Esophagus squamous epithelium (tissue), 5 donors: Measurements from ENCODE around the gene CAMTA1. TPM values are rescaled to one million over a fixed set of nuclear protein-coding genes. Genes with fewer than 3 reads are reported as not detected.

Experiments used
- DNase-seq: peaks from one replicate; lab custom pipeline; 2025; lab: John Stamatoyannopoulos, UW
- H3K27ac ChIP-seq, 4 donors: fragments of 200-600 bp; sonication (generic); one replicate each; pipeline ENCODE4 v1.5.1; 2016 to 2019; ENCODE audit warnings: mild to moderate bottlenecking in 1 of 4
- H3K27me3 ChIP-seq, 4 donors: fragments of 200-600 bp; sonication (generic); 1 replicate in 3 of 4; 2 replicates in 1 of 4; pipeline versions ENCODE4 v1.5.1 to v1.6.0; 2017 to 2021; ENCODE audit warnings: antibody characterized with exemption in 1 of 4
- H3K36me3 ChIP-seq, 3 donors: fragments of 200-600 bp; sonication (generic); one replicate each; pipeline ENCODE4 v1.5.1; 2016 to 2019
- H3K4me1 ChIP-seq, 3 donors: fragments of 200-600 bp; sonication (generic); one replicate each; pipeline ENCODE4 v1.5.1; 2017 to 2019
- H3K4me3 ChIP-seq, 4 donors: fragments of 200-600 bp; sonication (generic); 1 replicate in 3 of 4; 2 replicates in 1 of 4; pipeline ENCODE4 v1.5.1; 2016 to 2019; ENCODE audit warnings: mild to moderate bottlenecking in 2 of 4, moderate library complexity in 1 of 4
- H3K9me3 ChIP-seq, 3 donors: fragments of 200-600 bp; sonication (generic); one replicate each; pipeline ENCODE4 v1.5.1; 2016 to 2019
- POLR2A ChIP-seq, 4 donors: fragments of 450-650 bp; IDR thresholded peaks; one replicate each; pipeline ENCODE4 v1.6.1; 2017; ENCODE audit warnings: antibody characterized with exemption in 4 of 4, mild to moderate bottlenecking in 4 of 4, moderate library complexity in 3 of 4
- WGBS, 2 donors: methylation state at CpG; one replicate each; pipeline ENCODE4 v1.1.5; 2018; 5-methylcytosine and 5-hydroxymethylcytosine counted together
- intact Hi-C: fragments of 100-400 bp; cut with DNase I; formaldehyde crosslinking; loops from one replicate; pipeline ENCODE4 v1.15.0; 2022
- total RNA-seq, 4 donors: library from RNA; depleted of rRNA; stranded (reverse); fragments of >200 nt; gene quantifications; one replicate each; pipeline ENCODE4 v1.1.0, GENCODE V29; 2016
- TF ChIP-seq, protein P1 (sequence below), 6 experiments: fragments of 450-650 bp in 4 of 6; fragments of 200-600 bp in 2 of 6; sonication (generic) in 2 of 6; IDR thresholded peaks; one replicate each; pipeline ENCODE4 v1.5.1; 2016 to 2019; ENCODE audit warnings: antibody characterized with exemption in 6 of 6, mild to moderate bottlenecking in 4 of 6, moderate library complexity in 4 of 6
- donor health status: DM: yes; HTN: yes; CAD: no.

CAMTA1 gene
- total RNA-seq, 4 donors from 2014 or later, result 31.3 to 77.4 (median 45.9) TPM

DNA sequence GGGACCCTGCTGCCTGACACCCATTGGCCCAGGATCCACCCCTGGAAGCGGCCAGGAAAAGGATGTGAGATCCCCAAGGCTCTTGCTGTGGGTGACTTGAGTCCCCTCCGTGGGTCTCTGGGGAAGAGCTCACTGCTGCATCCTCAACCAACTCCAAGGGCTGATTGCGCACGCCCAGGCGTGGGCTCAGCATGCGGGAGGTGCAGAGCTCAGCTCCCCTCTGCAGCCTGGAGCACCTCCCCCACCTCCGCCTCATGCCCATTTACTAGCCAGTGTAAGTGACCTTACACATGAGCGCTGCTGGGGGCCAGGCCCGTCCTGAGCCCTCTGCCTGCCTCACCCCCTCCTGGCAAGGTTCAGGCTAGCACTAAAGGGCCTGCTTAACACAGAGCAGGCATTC is 847.4 kb downstream of the CAMTA1 start:
- no peak for DNase-seq
- peaks cover 0 to 65% (median 0%) of the 10 kb centered on the region in 4 donors for H3K27me3 ChIP-seq
- H3K27ac ChIP-seq, result no peak overlapping the region
- intact Hi-C loops, result no loop called here
- no peaks in the 10 kb centered on the region for H3K4me1 ChIP-seq
- no peaks in the 10 kb centered on the region for H3K36me3 ChIP-seq
- 83% methylated on average over 5 of the region's 9 CpGs; no CpG with 5 or more reads in 1 of the 2 donors for WGBS, 2 donors
- TF ChIP-seq POLR2A (IDR thresholded peaks at IDR 0.05), result no peak
- TF ChIP-seq, protein P1, sequence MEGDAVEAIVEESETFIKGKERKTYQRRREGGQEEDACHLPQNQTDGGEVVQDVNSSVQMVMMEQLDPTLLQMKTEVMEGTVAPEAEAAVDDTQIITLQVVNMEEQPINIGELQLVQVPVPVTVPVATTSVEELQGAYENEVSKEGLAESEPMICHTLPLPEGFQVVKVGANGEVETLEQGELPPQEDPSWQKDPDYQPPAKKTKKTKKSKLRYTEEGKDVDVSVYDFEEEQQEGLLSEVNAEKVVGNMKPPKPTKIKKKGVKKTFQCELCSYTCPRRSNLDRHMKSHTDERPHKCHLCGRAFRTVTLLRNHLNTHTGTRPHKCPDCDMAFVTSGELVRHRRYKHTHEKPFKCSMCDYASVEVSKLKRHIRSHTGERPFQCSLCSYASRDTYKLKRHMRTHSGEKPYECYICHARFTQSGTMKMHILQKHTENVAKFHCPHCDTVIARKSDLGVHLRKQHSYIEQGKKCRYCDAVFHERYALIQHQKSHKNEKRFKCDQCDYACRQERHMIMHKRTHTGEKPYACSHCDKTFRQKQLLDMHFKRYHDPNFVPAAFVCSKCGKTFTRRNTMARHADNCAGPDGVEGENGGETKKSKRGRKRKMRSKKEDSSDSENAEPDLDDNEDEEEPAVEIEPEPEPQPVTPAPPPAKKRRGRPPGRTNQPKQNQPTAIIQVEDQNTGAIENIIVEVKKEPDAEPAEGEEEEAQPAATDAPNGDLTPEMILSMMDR (IDR thresholded peaks at IDR 0.05), result no peak
- H3K9me3 ChIP-seq, result no peaks in the 10 kb centered on the region
- H3K4me3 ChIP-seq, result no peak overlapping the region

DNA sequence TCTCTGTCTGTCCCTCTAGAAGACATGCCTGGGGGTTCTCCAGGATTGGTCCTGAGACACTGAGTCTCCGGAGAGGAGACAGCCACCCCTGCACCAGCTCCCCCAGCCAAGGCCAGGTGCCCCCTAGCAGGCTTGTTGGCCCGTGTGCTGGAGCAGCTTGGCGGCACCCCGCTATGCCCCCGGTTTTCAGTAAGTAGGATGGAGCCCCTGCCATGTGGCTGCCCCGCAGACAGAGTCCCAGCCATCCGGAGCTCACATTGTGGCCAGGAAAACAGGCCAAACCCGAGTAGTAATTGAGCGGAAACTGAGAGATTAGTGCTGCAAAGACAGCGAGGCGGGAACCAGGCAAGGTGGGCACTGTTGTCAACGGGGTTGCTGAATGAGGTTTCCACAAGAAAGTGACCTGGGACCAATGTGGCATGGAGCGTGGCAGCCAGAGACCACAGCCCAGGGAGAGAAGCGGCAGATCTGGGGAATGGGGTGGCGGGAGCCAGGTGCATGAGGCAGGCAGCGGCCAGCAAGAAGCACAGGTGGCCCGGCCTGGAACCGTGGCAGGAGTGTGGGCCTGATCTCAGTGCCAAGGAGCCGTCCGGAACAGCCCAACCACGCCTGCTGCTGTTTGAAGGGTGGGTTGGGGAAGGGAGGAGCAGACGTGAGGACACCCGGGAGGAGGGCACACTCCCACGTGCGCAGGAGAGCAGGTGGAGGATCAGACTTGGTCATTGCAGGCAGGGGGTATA is 848.4 kb downstream of the CAMTA1 start:
- intact Hi-C loops, result no loop called here
- H3K4me3 ChIP-seq, result no peak overlapping the region
- no peaks in the 10 kb centered on the region for H3K9me3 ChIP-seq
- no peak overlapping the region for H3K27ac ChIP-seq
- TF ChIP-seq, protein P1 (IDR thresholded peaks at IDR 0.05), result no peak
- no peak for TF ChIP-seq POLR2A (IDR thresholded peaks at IDR 0.05)
- no peaks in the 10 kb centered on the region for H3K4me1 ChIP-seq
- H3K36me3 ChIP-seq, result no peaks in the 10 kb centered on the region
- 69 to 73% methylated on average over 14 to 24 of the region's 25 CpGs for WGBS, 2 donors
- H3K27me3 ChIP-seq, result peaks cover 0 to 55% (median 0%) of the 10 kb centered on the region in 4 donors
- DNase-seq, result no peak

DNA sequence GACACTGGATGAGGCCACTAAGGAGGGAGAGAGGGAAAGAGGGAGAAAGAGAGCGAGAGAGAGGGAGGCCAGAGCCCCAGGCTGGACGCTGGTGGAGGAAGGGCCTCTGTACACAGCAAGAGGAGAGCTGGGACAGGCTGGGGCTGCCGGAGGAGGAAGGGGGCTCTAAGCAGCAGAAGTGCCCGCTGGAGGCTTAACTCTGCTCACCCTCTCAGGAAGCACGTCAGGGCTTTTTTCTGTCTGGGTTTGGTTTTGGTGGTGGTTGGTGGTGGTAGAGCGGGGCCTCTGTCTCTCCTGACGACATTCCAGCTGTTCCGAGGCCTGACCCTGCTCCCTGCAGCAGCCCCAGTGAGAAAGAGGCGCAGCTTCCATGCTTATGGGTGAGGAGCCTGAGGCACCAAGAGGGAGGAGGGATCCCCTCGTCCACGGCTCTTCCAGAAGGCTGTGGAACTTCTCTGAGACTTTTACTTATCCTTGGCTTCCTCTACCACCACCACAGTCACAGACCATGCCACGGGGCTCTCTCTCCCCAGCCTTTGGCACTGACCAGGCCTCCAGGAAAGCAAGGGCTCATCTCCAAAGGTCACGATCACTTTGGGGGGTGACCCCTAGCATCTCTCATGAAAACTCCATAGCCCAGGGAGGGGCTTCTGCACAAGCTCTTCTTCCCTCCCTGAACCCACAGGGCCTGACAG is 849.4 kb downstream of the CAMTA1 start:
- H3K4me1 ChIP-seq, result no peaks in the 10 kb centered on the region
- WGBS, 2 donors, result 74 to 81% methylated on average over 7 of the region's 13 CpGs
- TF ChIP-seq, protein P1 (IDR thresholded peaks at IDR 0.05), result no peak
- no peak for TF ChIP-seq POLR2A (IDR thresholded peaks at IDR 0.05)
- no peak overlapping the region for H3K27ac ChIP-seq
- H3K27me3 ChIP-seq, result peaks cover 0 to 45% (median 0%) of the 10 kb centered on the region in 4 donors
- no peak for DNase-seq
- H3K4me3 ChIP-seq, result no peak overlapping the region
- no peaks in the 10 kb centered on the region for H3K9me3 ChIP-seq
- intact Hi-C loops, result no loop called here
- no peaks in the 10 kb centered on the region for H3K36me3 ChIP-seq

DNA sequence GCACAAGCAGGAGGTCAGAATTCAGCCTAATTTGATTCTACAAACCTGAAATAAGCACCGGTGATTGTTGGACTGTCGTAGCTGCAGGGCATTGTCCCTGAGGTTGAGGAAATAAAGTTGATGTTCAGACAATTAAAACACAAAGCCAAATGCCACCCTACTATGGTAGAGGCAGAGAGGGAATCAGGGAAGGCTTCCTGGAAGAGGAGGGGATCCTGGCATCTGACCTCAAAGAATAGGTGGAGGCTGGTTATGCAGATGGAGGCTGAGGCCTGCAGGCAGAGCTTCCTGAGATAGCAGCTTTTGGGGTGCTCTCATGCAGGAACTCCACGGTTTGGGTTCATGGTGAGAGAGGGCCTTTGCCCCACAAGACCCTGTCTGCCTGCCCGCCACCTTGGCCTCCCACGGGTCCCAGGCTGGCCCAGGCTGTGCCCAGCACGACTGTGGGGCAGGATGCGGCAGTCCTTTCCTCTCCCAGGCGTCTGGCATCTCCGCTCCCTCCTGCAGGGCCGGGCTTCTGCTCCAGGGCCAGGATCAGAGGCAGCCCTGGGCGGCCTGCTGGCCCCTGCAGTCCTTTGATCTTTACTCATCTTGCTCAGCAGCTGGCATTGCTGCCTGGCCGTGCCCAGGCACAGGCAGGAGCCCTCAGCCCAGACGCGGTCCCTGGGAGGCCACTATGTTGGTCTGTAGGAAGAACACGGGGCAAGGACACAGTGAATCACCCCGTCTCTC is 851.7 kb downstream of the CAMTA1 start:
- intact Hi-C loops, result no loop called here
- no peak for DNase-seq
- no peaks in the 10 kb centered on the region for H3K9me3 ChIP-seq
- no peak overlapping the region for H3K4me3 ChIP-seq
- H3K27ac ChIP-seq, result no peak overlapping the region
- WGBS, 2 donors, result 58 to 63% methylated on average over 5 to 8 of the region's 16 CpGs
- peaks cover 0 to 25% (median 0%) of the 10 kb centered on the region in 4 donors for H3K27me3 ChIP-seq
- no peak for TF ChIP-seq POLR2A (IDR thresholded peaks at IDR 0.05)
- TF ChIP-seq, protein P1 (IDR thresholded peaks at IDR 0.05), result no peak
- no peaks in the 10 kb centered on the region for H3K36me3 ChIP-seq
- no peaks in the 10 kb centered on the region for H3K4me1 ChIP-seq
